A549 (cell line): Measurements from ENCODE around the gene SEC16A. TPM values are rescaled to one million over a fixed set of nuclear protein-coding genes. Genes with fewer than 3 reads are reported as not detected.

Source experiments
- ATAC-seq, 2 experiments: fragments of 200-7000 bp in 1 of 2; fragments of >200 bp in 1 of 2; cut with Nextera tagmentation in 1 of 2; cut with Tn5 transposase in 1 of 2; 3 replicates each; pipeline versions ENCODE4 v1.8.0 to v1.9.1; 2018 to 2020; ENCODE audit warnings: mild to moderate bottlenecking in 1 of 2, moderate library complexity in 1 of 2
- CTCF ChIA-PET: fragments of 300-600 bp; sonication (Branson Sonifier 250); formaldehyde crosslinking; extraction: SDS; loops from one replicate; lab custom pipeline; 2021; ENCODE audit warnings: antibody characterized with exemption, inconsistent platforms; lab: Yijun Ruan, JAX
- POLR2A ChIA-PET: fragments of 350-600 bp; formaldehyde crosslinking; extraction: SDS; loops from one replicate; lab custom pipeline; 2021; ENCODE audit warnings: antibody characterized with exemption, inconsistent platforms; lab: Yijun Ruan, JAX
- DNase-seq, 2 experiments: peaks; one replicate each; pipeline versions ENCODE4 v3.0.0 to v3.0.0-alpha.2; 2011 to 2016; ENCODE audit warnings: low read depth in 1 of 2, low spot score in 1 of 2
- FAIRE-seq: peaks from 2 replicates; lab custom pipeline; 2011; peaks lifted over from hg19 to GRCh38; lab: Jason Lieb, UNC
- H3K27ac ChIP-seq, 2 experiments: fragments of >200 bp; sonication (Bioruptor Twin); formaldehyde crosslinking; 3 replicates each; pipeline ENCODE4 v1.5.1; 2016 to 2017
- H3K4me1 ChIP-seq: fragments of >200 bp; sonication (Bioruptor Twin); formaldehyde crosslinking; 3 replicates; pipeline ENCODE4 v1.6.1; 2016
- H3K4me2 ChIP-seq: fragments of >200 bp; sonication (Bioruptor Twin); formaldehyde crosslinking; 3 replicates; pipeline ENCODE4 v1.6.1; 2016
- H3K4me3 ChIP-seq: fragments of >200 bp; sonication (Bioruptor Twin); formaldehyde crosslinking; 3 replicates; pipeline ENCODE4 v1.5.1; 2016
- H3K9me3 ChIP-seq: fragments of >200 bp; sonication (Bioruptor Twin); formaldehyde crosslinking; 3 replicates; pipeline ENCODE4 v1.6.1; 2016
- CEBPB ChIP-seq, 2 experiments: fragments of >200 bp in 1 of 2; sonication (Bioruptor Twin) in 1 of 2; formaldehyde crosslinking in 1 of 2; IDR thresholded peaks; 2 replicates each; pipeline ENCODE4 v1.6.1; 2012 to 2016
- E2F6 ChIP-seq: IDR thresholded peaks from 2 replicates; pipeline ENCODE4 v1.6.1; 2012; ENCODE audit warnings: low read depth, borderline replicate concordance
- EHF ChIP-seq: fragments of 250-450 bp; sonication (Bioruptor Pico); IDR thresholded peaks from 2 replicates; pipeline ENCODE4 v1.5.0; 2020; ENCODE audit warnings: mild to moderate bottlenecking
- EHMT2 ChIP-seq: fragments of 200-600 bp; sonication (generic); IDR thresholded peaks from 2 replicates; pipeline ENCODE4 v1.6.1; 2016; ENCODE audit warnings: antibody characterized with exemption, low read depth, mild to moderate bottlenecking, moderate library complexity
- ELK1 ChIP-seq: fragments of 150-350 bp; IDR thresholded peaks from 2 replicates; pipeline ENCODE4 v1.6.1; 2014; ENCODE audit warnings: low read depth, mild to moderate bottlenecking, low read length
- ESRRA ChIP-seq: fragments of 150-350 bp; IDR thresholded peaks from 2 replicates; pipeline ENCODE4 v1.6.1; 2014; ENCODE audit warnings: mild to moderate bottlenecking, low read length, borderline replicate concordance
- GATA3 ChIP-seq: IDR thresholded peaks from 2 replicates; pipeline ENCODE4 v1.6.1; 2012; ENCODE audit warnings: borderline replicate concordance
- HES2 ChIP-seq: fragments of >200 bp; sonication (Bioruptor Twin); formaldehyde crosslinking; IDR thresholded peaks from 2 replicates; pipeline ENCODE4 v1.6.1; 2016
- MAFK ChIP-seq: fragments of 450-650 bp; IDR thresholded peaks from 2 replicates; pipeline ENCODE4 v1.6.1; 2014; ENCODE audit not compliant: partially characterized antibody
- MAX ChIP-seq: IDR thresholded peaks from 2 replicates; pipeline ENCODE4 v1.6.1; 2012
- MAZ ChIP-seq: fragments of 150-350 bp; IDR thresholded peaks from 2 replicates; pipeline ENCODE4 v1.6.1; 2014; ENCODE audit warnings: antibody characterized with exemption, low read depth, low read length, borderline replicate concordance
- NR3C1 ChIP-seq: fragments of >200 bp; sonication (Bioruptor Twin); formaldehyde crosslinking; IDR thresholded peaks from 3 replicates; pipeline ENCODE4 v1.6.1; 2017
- REST ChIP-seq: fragments of 200-600 bp; sonication (generic); IDR thresholded peaks from 2 replicates; pipeline ENCODE4 v1.6.1; 2016; ENCODE audit warnings: antibody characterized with exemption, mild to moderate bottlenecking, moderate library complexity
- RNF2 ChIP-seq: fragments of 200-600 bp; sonication (generic); IDR thresholded peaks from 2 replicates; pipeline ENCODE4 v1.6.1; 2016; ENCODE audit warnings: low read depth, mild to moderate bottlenecking, antibody characterized with exemption, moderate library complexity, borderline replicate concordance
- SMC3 ChIP-seq: fragments of >200 bp; sonication (Bioruptor Twin); formaldehyde crosslinking; IDR thresholded peaks from 3 replicates; pipeline ENCODE4 v1.6.1; 2018; ENCODE audit warnings: inconsistent platforms
- SREBF2 ChIP-seq: fragments of 450-650 bp; IDR thresholded peaks from 2 replicates; pipeline ENCODE4 v1.6.1; 2014; ENCODE audit warnings: mild to moderate bottlenecking, moderate library complexity
- TP53 ChIP-seq: fragments of 250-450 bp; sonication (Bioruptor Pico); IDR thresholded peaks from 2 replicates; pipeline ENCODE4 v1.5.0; 2021; ENCODE audit warnings: mild to moderate bottlenecking, moderate library complexity
- ZC3H11A ChIP-seq: fragments of 450-650 bp; IDR thresholded peaks from 2 replicates; pipeline ENCODE4 v1.6.1; 2014; ENCODE audit warnings: antibody characterized with exemption, mild to moderate bottlenecking
- ZFP36 ChIP-seq: fragments of 450-650 bp; IDR thresholded peaks from 2 replicates; pipeline ENCODE4 v1.6.1; 2014; ENCODE audit warnings: borderline replicate concordance; ENCODE audit not compliant: partially characterized antibody
- ZNF302 ChIP-seq: fragments of 250-450 bp; sonication (Bioruptor Pico); IDR thresholded peaks from 2 replicates; pipeline ENCODE4 v1.9.0; 2021; ENCODE audit warnings: inconsistent platforms, mild to moderate bottlenecking, moderate library complexity
- WGBS: methylation state at CpG from one replicate; pipeline ENCODE4 v1.1.6; 2017; ENCODE audit errors: missing lambda C conversion rate; 5-methylcytosine and 5-hydroxymethylcytosine counted together
- polyA plus RNA-seq, 4 experiments: library from polyadenylated mRNA; depleted of rRNA in 3 of 4; stranded (reverse); fragments of >200 nt; fragmentation: RNase III in 1 of 4; extraction: RNeasy Plus Mini Kit Qiagen cat#74134 plus additional on column Dnase treatment in 1 of 4; gene quantifications; 2 replicates in 3 of 4; 3 replicates in 1 of 4; pipeline ENCODE4 v1.2.3, GENCODE V29; 2011 to 2017

SEC16A gene
- polyA plus RNA-seq, 2 of the 4 experiments (the other 2 are of a cell fraction), result 24.2 to 38.0 TPM

- no peak for TF ChIP-seq ESRRA
- no peak for TF ChIP-seq GATA3
- no peak for TF ChIP-seq MAX
- TF ChIP-seq ZNF302, result no peak
- TF ChIP-seq E2F6, result no peak
- TF ChIP-seq, all 56 proteins: peak for 0
Measured at GRCh38 chr9:136521537-136521936, 38.7 kb upstream of the SEC16A start (continued).

- ChIA-PET POLR2A (no interaction called here), CTCF (interaction anchor here (0.6 to 3.4 kb wide), 13 partner anchors 16 to 208 kb away, joined by 3 to 29 read pairs (median 3); no protein-coding TSS in a partner anchor)
- ATAC-seq (peak; percentile 26 to 69; a peak in 5 of 6 replicates), DNase-seq (peak; percentile 72 to 75), FAIRE-seq (no peak)
- WGBS, result 10% methylated on average over 9 of the region's 20 CpGs
- TF ChIP-seq SMC3 (no peak), MAX (peak; percentile 47), SREBF2 (no peak)
- no peaks in the 10 kb centered on the region for H3K9me3 ChIP-seq
- H3K4me2 ChIP-seq, result peak overlapping the region; percentile 94
- H3K4me1 ChIP-seq, result peaks cover 44% of the 10 kb centered on the region
- peak overlapping the region; percentile 25; the same call in 2 of the 3 replicates for H3K4me3 ChIP-seq
- H3K27ac ChIP-seq, result peak overlapping the region; percentile 91 to 93
Measured at GRCh38 chr9:136520053-136520540, 37.3 kb upstream of the SEC16A start.

GRCh38 chr9:136519263-136520052 lies 36.6 kb upstream of the SEC16A start:
- Histone ChIP-seq H3K27ac (peak overlapping the region; percentile 91 to 93), H3K4me3 (no peak overlapping the region), H3K4me1 (peaks cover 44% of the 10 kb centered on the region), H3K9me3 (no peaks in the 10 kb centered on the region), H3K4me2 (peak overlapping the region; percentile 94)
- WGBS, result 88% methylated on average over 20 of the region's 32 CpGs
- ChIA-PET CTCF (interaction anchor here (0.8 to 3.4 kb wide), 11 partner anchors 15 to 127 kb away, joined by 3 to 29 read pairs (median 4); no protein-coding TSS in a partner anchor), POLR2A (no interaction called here)
- DNase-seq (peak in 1 of 2 experiments; percentile 19), FAIRE-seq (no peak), ATAC-seq (peak; percentile 7 to 53; a peak in 4 of 6 replicates)
- no peak for TF ChIP-seq CEBPB (IDR thresholded peaks at IDR 0.05)
- no peak for TF ChIP-seq TP53 (CRISPR knock-in tag)
- TF ChIP-seq ELK1, result no peak
- no peak for TF ChIP-seq MAX
- no peak for TF ChIP-seq NR3C1
- TF ChIP-seq ZFP36, result no peak
- no peak for TF ChIP-seq RNF2
- TF ChIP-seq E2F6, result no peak
- TF ChIP-seq EHF (CRISPR knock-in tag), result no peak

- no peak for ATAC-seq
- TF ChIP-seq MAZ (no peak), ZFP36 (peak; percentile 98), REST (no peak), ZC3H11A (no peak), MAFK (no peak), ESRRA (no peak), EHMT2 (no peak), HES2 (no peak)
Measured at GRCh38 chr9:136518623-136519022, 35.8 kb upstream of the SEC16A start.

More at GRCh38 chr9:136518623-136519022, 35.8 kb upstream of the SEC16A start:
- H3K4me3 ChIP-seq, result no peak overlapping the region
- WGBS, result 84% methylated on average over 18 of the region's 18 CpGs
- DNase-seq, result peak in 1 of 2 experiments; percentile 31
- H3K9me3 ChIP-seq, result no peaks in the 10 kb centered on the region
- no peak for FAIRE-seq
- H3K27ac ChIP-seq, result peak overlapping the region; percentile 91 to 93
- no peak overlapping the region for H3K4me2 ChIP-seq
- POLR2A ChIA-PET, result interaction anchor here (0.6 kb wide), 1 partner anchor 41 kb away, joined by 3 read pairs; no protein-coding TSS in a partner anchor
- H3K4me1 ChIP-seq, result peaks cover 44% of the 10 kb centered on the region
- CTCF ChIA-PET, result interaction anchor here (0.6 to 1.0 kb wide), 6 partner anchors 27 to 128 kb away, joined by 3 to 5 read pairs (median 4); no protein-coding TSS in a partner anchor
